CD4-positive, CD25-positive, alpha-beta regulatory T cell (primary cell): ENCODE results near the gene PTGIS. TPM values are rescaled to one million over a fixed set of nuclear protein-coding genes. Genes with fewer than 3 reads are reported as not detected.

Experiments used
- ATAC-seq, 2 donors: fragments of 150-1000 bp; cut with Tn5 transposase; one replicate each; pipeline ENCODE4 v1.10.0; 2021; ENCODE audit warnings: low read depth in 2 of 2, moderate number of reproducible peaks in 2 of 2, moderate library complexity in 1 of 2
- DNase-seq, 3 donors: peaks; one replicate each; pipeline versions ENCODE4 v3.0.0 to v3.0.0-alpha.2; 2012 to 2022; ENCODE audit warnings: mixed read lengths in 1 of 3
- H3K27ac ChIP-seq: one replicate; pipeline ENCODE4 v1.7.0; 2013; ENCODE audit warnings: mild to moderate bottlenecking, low read length; ENCODE audit not compliant: insufficient read depth, poor library complexity, severe bottlenecking
- H3K27me3 ChIP-seq: one replicate; pipeline ENCODE4 v1.7.0; 2013; ENCODE audit warnings: low read length; ENCODE audit not compliant: control insufficient read depth, insufficient read depth
- H3K36me3 ChIP-seq: one replicate; pipeline ENCODE4 v1.7.0; 2013; ENCODE audit warnings: mild to moderate bottlenecking, low read length, moderate library complexity; ENCODE audit not compliant: control insufficient read depth, insufficient read depth
- H3K4me1 ChIP-seq: 2 replicates; pipeline ENCODE4 v1.7.0; 2013; ENCODE audit warnings: mild to moderate bottlenecking, low read length; ENCODE audit not compliant: insufficient read depth, control insufficient read depth, poor library complexity, severe bottlenecking
- H3K4me3 ChIP-seq: one replicate; pipeline ENCODE4 v1.7.0; 2013; ENCODE audit warnings: low read depth, mild to moderate bottlenecking, low read length, moderate library complexity
- H3K9me3 ChIP-seq, 2 experiments: 1 replicate in 1 of 2; 2 replicates in 1 of 2; pipeline ENCODE4 v1.7.0; 2013; ENCODE audit warnings: low read length in 2 of 2, mild to moderate bottlenecking in 1 of 2, moderate library complexity in 1 of 2; ENCODE audit not compliant: control insufficient read depth in 2 of 2
- H3K27ac Mint-ChIP-seq, 3 donors: one replicate each; pipeline ENCODE4 v1.8.0; 2020 to 2022; ENCODE audit warnings: mild to moderate bottlenecking in 3 of 3, mixed read lengths in 3 of 3, moderate library complexity in 2 of 3
- H3K27me3 Mint-ChIP-seq: one replicate; pipeline ENCODE4 v1.8.0; 2022; ENCODE audit warnings: mild to moderate bottlenecking, mixed read lengths
- H3K36me3 Mint-ChIP-seq: one replicate; pipeline ENCODE4 v1.8.0; 2020; ENCODE audit warnings: mixed read lengths
- H3K4me1 Mint-ChIP-seq, 4 donors: one replicate each; pipeline ENCODE4 v1.8.0; 2020 to 2022; ENCODE audit warnings: mixed read lengths in 4 of 4, mild to moderate bottlenecking in 1 of 4
- H3K4me3 Mint-ChIP-seq, 4 donors: one replicate each; pipeline ENCODE4 v1.8.0; 2020 to 2022; ENCODE audit warnings: mild to moderate bottlenecking in 4 of 4, mixed read lengths in 4 of 4, moderate library complexity in 3 of 4
- H3K9me3 Mint-ChIP-seq, 7 donors: one replicate each; pipeline ENCODE4 v1.8.0; 2020 to 2022; ENCODE audit warnings: mixed read lengths in 7 of 7, mild to moderate bottlenecking in 3 of 7, moderate library complexity in 2 of 7
- polyA plus RNA-seq, 4 donors: library from polyadenylated mRNA; unstranded; fragments of 300-500 nt; fragmentation: Illumina TruSeq; gene quantifications; one replicate each; pipeline ENCODE4 v1.2.3, GENCODE V29; 2021
- total RNA-seq: library from RNA; stranded (reverse); gene quantifications from one replicate; pipeline ENCODE4 v1.2.3, GENCODE V29; 2022

Gene PTGIS
- total and polyA plus RNA-seq, 5 donors from 2014 or later, result not detected

- Mint-ChIP-seq H3K4me1 (no peaks in the 10 kb centered on the region), H3K27me3 (peaks cover 5% of the 10 kb centered on the region), H3K27ac (no peak overlapping the region), H3K36me3 (no peaks in the 10 kb centered on the region), H3K9me3 (peaks cover 0 to 5% (median under 1%) of the 10 kb centered on the region in 7 donors), H3K4me3 (no peak overlapping the region)
- Histone ChIP-seq H3K27me3 (no peaks in the 10 kb centered on the region), H3K9me3 (no peaks in the 10 kb centered on the region), H3K4me1 (no peaks in the 10 kb centered on the region), H3K27ac (no peak overlapping the region), H3K4me3 (no peak overlapping the region), H3K36me3 (no peaks in the 10 kb centered on the region)
- no peak for ATAC-seq
- DNase-seq, result no peak
These were observed 16.8 kb upstream of the PTGIS start for GRCh38 chr20:49584418-49585382.

GRCh38 chr20:49583669-49584417 lies 15.9 kb upstream of the PTGIS start:
- peaks cover 0 to 5% (median 1%) of the 10 kb centered on the region in 7 donors for H3K9me3 Mint-ChIP-seq
- H3K36me3 ChIP-seq, result no peaks in the 10 kb centered on the region
- ATAC-seq, result no peak
- no peak for DNase-seq
- H3K4me1 ChIP-seq, result no peaks in the 10 kb centered on the region
- H3K27ac Mint-ChIP-seq, result no peak overlapping the region
- no peaks in the 10 kb centered on the region for H3K27me3 ChIP-seq
- H3K4me1 Mint-ChIP-seq, result no peaks in the 10 kb centered on the region
- H3K4me3 ChIP-seq, result no peak overlapping the region
- no peaks in the 10 kb centered on the region for H3K36me3 Mint-ChIP-seq
- H3K9me3 ChIP-seq, result no peaks in the 10 kb centered on the region
- peaks cover 9% of the 10 kb centered on the region for H3K27me3 Mint-ChIP-seq
- H3K27ac ChIP-seq, result no peak overlapping the region
- no peak overlapping the region for H3K4me3 Mint-ChIP-seq

DNA sequence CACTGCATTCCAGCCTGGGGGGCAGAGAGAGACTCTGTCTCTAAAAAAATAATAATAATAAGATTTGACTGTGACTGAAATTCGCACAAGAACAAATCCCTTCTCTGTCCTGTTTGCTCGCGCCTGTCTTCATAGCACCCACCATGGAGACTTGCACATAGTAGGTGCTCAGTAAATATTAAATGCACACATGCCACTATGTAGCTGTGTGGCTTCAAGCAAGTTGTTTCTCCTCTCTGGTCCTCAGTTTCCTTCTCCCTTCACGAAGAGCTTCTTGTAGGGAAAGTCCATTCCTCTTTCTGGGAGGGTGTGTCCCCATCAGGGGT lies 15.4 kb upstream of the PTGIS start:
- H3K4me3 ChIP-seq, result no peak overlapping the region
- ATAC-seq, result no peak
- H3K36me3 Mint-ChIP-seq, result no peaks in the 10 kb centered on the region
- H3K27ac ChIP-seq, result no peak overlapping the region
- no peaks in the 10 kb centered on the region for H3K4me1 Mint-ChIP-seq
- H3K27me3 ChIP-seq, result no peaks in the 10 kb centered on the region
- no peaks in the 10 kb centered on the region for H3K4me1 ChIP-seq
- no peak overlapping the region for H3K4me3 Mint-ChIP-seq
- H3K9me3 Mint-ChIP-seq, result peaks cover 0 to 5% (median 1%) of the 10 kb centered on the region in 7 donors
- DNase-seq, result no peak
- H3K36me3 ChIP-seq, result no peaks in the 10 kb centered on the region
- H3K27ac Mint-ChIP-seq, result no peak overlapping the region
- peaks cover 9% of the 10 kb centered on the region for H3K27me3 Mint-ChIP-seq
- no peaks in the 10 kb centered on the region for H3K9me3 ChIP-seq

DNA sequence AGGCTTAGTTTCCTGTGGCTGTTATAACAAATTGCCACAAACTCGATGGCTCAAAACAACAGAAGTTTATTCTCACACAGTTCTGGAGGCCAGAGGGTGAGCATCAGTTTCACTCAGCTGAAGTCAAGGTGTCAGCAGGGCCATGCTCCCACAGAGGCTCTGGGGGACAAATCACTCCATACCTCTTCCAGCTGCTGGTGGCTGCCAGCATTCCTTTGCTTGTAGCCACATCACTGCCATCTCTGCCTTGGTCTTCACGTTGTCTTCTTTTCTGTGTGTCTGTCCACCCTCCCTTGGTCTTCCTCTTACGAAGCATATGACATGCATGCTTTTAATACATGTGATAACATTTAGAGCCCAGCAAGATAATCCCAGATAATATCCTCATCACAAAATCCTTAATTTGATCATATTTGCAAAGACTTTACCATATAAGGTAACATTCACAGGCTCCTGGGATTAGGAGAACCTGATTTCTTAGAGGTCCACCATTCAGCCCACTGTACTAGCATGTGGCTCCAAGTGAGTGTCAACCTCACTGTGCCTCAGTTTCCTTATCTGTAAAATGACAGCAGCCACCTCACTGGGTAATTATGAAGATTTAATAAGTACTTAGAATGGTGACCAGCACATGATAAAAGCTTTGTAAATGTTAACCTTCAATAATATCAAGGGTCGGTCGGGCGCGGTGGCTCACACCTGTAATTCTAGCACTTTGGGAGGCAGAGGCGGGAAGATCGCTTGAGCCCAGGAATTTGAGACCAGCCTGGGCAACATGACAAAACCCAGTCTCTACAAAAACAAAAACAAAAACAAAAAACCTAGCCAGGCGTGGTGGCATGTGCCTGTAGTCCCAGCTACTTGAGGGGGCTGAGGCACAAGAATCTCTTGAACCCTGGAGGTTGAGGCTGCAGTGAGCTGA lies 14.7 kb upstream of the PTGIS start:
- no peak overlapping the region for H3K27ac ChIP-seq
- H3K27me3 Mint-ChIP-seq, result peaks cover 9% of the 10 kb centered on the region
- no peaks in the 10 kb centered on the region for H3K4me1 Mint-ChIP-seq
- no peak for ATAC-seq
- H3K4me3 ChIP-seq, result no peak overlapping the region
- H3K36me3 Mint-ChIP-seq, result no peaks in the 10 kb centered on the region
- peaks cover 0 to 5% (median 1%) of the 10 kb centered on the region in 7 donors for H3K9me3 Mint-ChIP-seq
- no peak for DNase-seq
- H3K9me3 ChIP-seq, result no peaks in the 10 kb centered on the region
- no peaks in the 10 kb centered on the region for H3K36me3 ChIP-seq
- no peak overlapping the region for H3K27ac Mint-ChIP-seq
- no peaks in the 10 kb centered on the region for H3K4me1 ChIP-seq
- no peak overlapping the region for H3K4me3 Mint-ChIP-seq
- no peaks in the 10 kb centered on the region for H3K27me3 ChIP-seq

DNA sequence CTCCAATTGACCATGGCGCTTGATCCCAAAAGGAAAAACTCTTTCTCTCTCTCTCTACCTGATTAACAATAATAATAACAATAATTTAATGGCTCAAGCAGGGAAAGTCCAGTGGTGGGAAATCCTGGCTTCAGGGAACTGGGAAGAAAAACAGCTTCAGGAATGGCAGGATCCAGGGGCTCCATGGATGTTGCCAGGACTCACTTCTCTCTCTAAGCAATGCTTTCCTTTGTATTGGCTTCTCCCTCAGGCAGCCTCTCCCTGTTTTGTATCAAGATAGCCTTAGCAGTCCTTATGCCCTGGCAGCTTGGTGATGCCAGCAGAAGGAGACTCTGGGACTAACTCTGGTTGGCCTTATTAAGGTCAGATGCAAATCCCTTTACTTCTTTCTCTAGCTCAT lies 13.5 kb upstream of the PTGIS start:
- Histone ChIP-seq H3K36me3 (no peaks in the 10 kb centered on the region), H3K4me3 (no peak overlapping the region), H3K27ac (no peak overlapping the region), H3K9me3 (no peaks in the 10 kb centered on the region), H3K4me1 (no peaks in the 10 kb centered on the region), H3K27me3 (no peaks in the 10 kb centered on the region)
- Mint-ChIP-seq H3K27me3 (peaks cover 9% of the 10 kb centered on the region), H3K4me1 (no peaks in the 10 kb centered on the region), H3K27ac (no peak overlapping the region), H3K4me3 (no peak overlapping the region), H3K36me3 (no peaks in the 10 kb centered on the region), H3K9me3 (peaks cover 0 to 5% (median 1%) of the 10 kb centered on the region in 7 donors)
- ATAC-seq (no peak), DNase-seq (no peak)

GRCh38 chr20:49580813-49581174 lies 12.9 kb upstream of the PTGIS start:
- no peak for ATAC-seq

More at GRCh38 chr20:49580813-49581174, 12.9 kb upstream of the PTGIS start:
- Mint-ChIP-seq H3K27ac (no peak overlapping the region), H3K36me3 (no peaks in the 10 kb centered on the region), H3K9me3 (peaks cover 0 to 7% (median 1%) of the 10 kb centered on the region in 7 donors), H3K4me3 (no peak overlapping the region), H3K4me1 (peaks cover 0 to 5% (median 0%) of the 10 kb centered on the region in 4 donors), H3K27me3 (peaks cover 9% of the 10 kb centered on the region)
- H3K36me3 ChIP-seq, result no peaks in the 10 kb centered on the region
- no peaks in the 10 kb centered on the region for H3K27me3 ChIP-seq
- H3K27ac ChIP-seq, result no peak overlapping the region
- peak in 1 of 3 donors; percentile 22 for DNase-seq
- no peak overlapping the region for H3K4me3 ChIP-seq
- no peaks in the 10 kb centered on the region for H3K9me3 ChIP-seq
- no peaks in the 10 kb centered on the region for H3K4me1 ChIP-seq
